Stomach (tissue), 4 donors: ENCODE results near the gene OSCAR.

Source experiments
- POLR2A ChIP-seq, 4 donors: fragments of 450-650 bp; IDR thresholded peaks; one replicate each; pipeline ENCODE4 v1.6.1; 2016; ENCODE audit warnings: antibody characterized with exemption in 4 of 4, control low read depth in 2 of 4, mild to moderate bottlenecking in 1 of 4, moderate library complexity in 1 of 4
- POLR2AphosphoS5 ChIP-seq, 3 donors: sonication (generic); formaldehyde crosslinking; IDR thresholded peaks; one replicate each; pipeline ENCODE4 v1.6.1; 2016; ENCODE audit warnings: antibody characterized with exemption in 3 of 3

GRCh38 chr19:54114340-54115108 is 13.9 kb upstream of the OSCAR start:
- TF ChIP-seq POLR2AphosphoS5 (IDR thresholded peaks at IDR 0.05) (no peak), POLR2A (IDR thresholded peaks at IDR 0.05) (no peak)
